Calu3 (cell line): ENCODE data around the gene GPR151. TPM values are rescaled to one million over a fixed set of nuclear protein-coding genes. Genes with fewer than 3 reads are reported as not detected.
A peak's percentile ranks its signal among the peaks of the same experiment; 100 is the strongest.

Experiments used
- BruUV-seq: library from RNA; stranded (reverse); fragments of 400-500 nt; replicated peaks from 2 replicates; lab custom pipeline; 2021; lab: Mats Ljungman, UMichigan
- CTCF ChIA-PET: fragments of 300-600 bp; sonication (Branson Sonifier 250); formaldehyde crosslinking; loops from one replicate; lab custom pipeline; 2022; ENCODE audit warnings: antibody characterized with exemption; lab: Charles Lee
- DNase-seq: peaks from one replicate; pipeline ENCODE4 v3.0.0; 2022
- H3K27ac Mint-ChIP-seq: one replicate; pipeline ENCODE4 v1.8.0; 2022; ENCODE audit warnings: mixed read lengths; ENCODE audit not compliant: unreplicated experiment
- H3K27me3 Mint-ChIP-seq: one replicate; pipeline ENCODE4 v1.8.0; 2022; ENCODE audit warnings: mixed read lengths; ENCODE audit not compliant: unreplicated experiment
- H3K36me3 Mint-ChIP-seq: one replicate; pipeline ENCODE4 v1.8.0; 2022; ENCODE audit warnings: mild to moderate bottlenecking, moderate library complexity, mixed read lengths; ENCODE audit not compliant: insufficient read depth, unreplicated experiment
- H3K4me1 Mint-ChIP-seq: one replicate; pipeline ENCODE4 v1.8.0; 2022; ENCODE audit warnings: mild to moderate bottlenecking, low read depth, mixed read lengths; ENCODE audit not compliant: unreplicated experiment
- H3K4me3 Mint-ChIP-seq: one replicate; pipeline ENCODE4 v1.8.0; 2022; ENCODE audit warnings: mild to moderate bottlenecking, low read depth, moderate library complexity, mixed read lengths; ENCODE audit not compliant: unreplicated experiment
- H3K9me3 Mint-ChIP-seq: one replicate; pipeline ENCODE4 v1.8.0; 2022; ENCODE audit warnings: low read depth, mixed read lengths; ENCODE audit not compliant: unreplicated experiment
- intact Hi-C: fragments of 100-400 bp; cut with micrococcal nuclease; formaldehyde crosslinking; loops from one replicate; pipeline ENCODE4 v1.10.0; 2022; ENCODE audit not compliant: unreplicated experiment
- total RNA-seq: library from RNA; stranded (reverse); gene quantifications from 2 replicates; pipeline ENCODE4 v1.2.3, GENCODE V29; 2022
- TF ChIP-seq, protein P1 (sequence below): fragments of 200-600 bp; IDR thresholded peaks from one replicate; pipeline ENCODE4 v1.8.0; 2022; ENCODE audit warnings: antibody characterized with exemption; ENCODE audit not compliant: unreplicated experiment

Gene GPR151
- total RNA-seq, 1 experiment from 2014 or later: not detected

- CTCF ChIA-PET: interaction anchor here (0.6 to 3.3 kb wide), 6 partner anchors 9 to 649 kb away, joined by 3 to 23 read pairs (median 3); no protein-coding TSS in a partner anchor
- H3K27ac Mint-ChIP-seq: peak overlapping the region; percentile 10
- H3K27me3 Mint-ChIP-seq: no peaks in the 10 kb centered on the region
- no peaks in the 10 kb centered on the region for H3K9me3 Mint-ChIP-seq
- no peak overlapping the region for H3K4me3 Mint-ChIP-seq
- no TSS peak for BruUV-seq
- TF ChIP-seq, protein P1, sequence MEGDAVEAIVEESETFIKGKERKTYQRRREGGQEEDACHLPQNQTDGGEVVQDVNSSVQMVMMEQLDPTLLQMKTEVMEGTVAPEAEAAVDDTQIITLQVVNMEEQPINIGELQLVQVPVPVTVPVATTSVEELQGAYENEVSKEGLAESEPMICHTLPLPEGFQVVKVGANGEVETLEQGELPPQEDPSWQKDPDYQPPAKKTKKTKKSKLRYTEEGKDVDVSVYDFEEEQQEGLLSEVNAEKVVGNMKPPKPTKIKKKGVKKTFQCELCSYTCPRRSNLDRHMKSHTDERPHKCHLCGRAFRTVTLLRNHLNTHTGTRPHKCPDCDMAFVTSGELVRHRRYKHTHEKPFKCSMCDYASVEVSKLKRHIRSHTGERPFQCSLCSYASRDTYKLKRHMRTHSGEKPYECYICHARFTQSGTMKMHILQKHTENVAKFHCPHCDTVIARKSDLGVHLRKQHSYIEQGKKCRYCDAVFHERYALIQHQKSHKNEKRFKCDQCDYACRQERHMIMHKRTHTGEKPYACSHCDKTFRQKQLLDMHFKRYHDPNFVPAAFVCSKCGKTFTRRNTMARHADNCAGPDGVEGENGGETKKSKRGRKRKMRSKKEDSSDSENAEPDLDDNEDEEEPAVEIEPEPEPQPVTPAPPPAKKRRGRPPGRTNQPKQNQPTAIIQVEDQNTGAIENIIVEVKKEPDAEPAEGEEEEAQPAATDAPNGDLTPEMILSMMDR: no peak
- H3K4me1 Mint-ChIP-seq: peaks cover 20% of the 10 kb centered on the region
- no peaks in the 10 kb centered on the region for H3K36me3 Mint-ChIP-seq
- DNase-seq: peak; percentile 18
- intact Hi-C loops: loop anchor here (5.0 to 10.0 kb wide), 3 partner anchors 102 to 825 kb away; no protein-coding TSS in a partner anchor
These were observed 24.0 kb upstream of the GPR151 start for GRCh38 chr5:146539973-146540372.

GRCh38 chr5:146538432-146538831 lies 22.4 kb upstream of the GPR151 start:
- no peak for DNase-seq
- CTCF ChIA-PET: interaction anchor here (3.2 kb wide), 1 partner anchor 427 kb away, joined by 16 read pairs; no protein-coding TSS in a partner anchor
- H3K27ac Mint-ChIP-seq: no peak overlapping the region
- no peak overlapping the region for H3K4me3 Mint-ChIP-seq
- H3K9me3 Mint-ChIP-seq: no peaks in the 10 kb centered on the region
- no TSS peak for BruUV-seq
- no peaks in the 10 kb centered on the region for H3K36me3 Mint-ChIP-seq
- H3K27me3 Mint-ChIP-seq: no peaks in the 10 kb centered on the region
- intact Hi-C loops: no loop called here
- TF ChIP-seq, protein P1: no peak
- peaks cover 23% of the 10 kb centered on the region for H3K4me1 Mint-ChIP-seq

DNA sequence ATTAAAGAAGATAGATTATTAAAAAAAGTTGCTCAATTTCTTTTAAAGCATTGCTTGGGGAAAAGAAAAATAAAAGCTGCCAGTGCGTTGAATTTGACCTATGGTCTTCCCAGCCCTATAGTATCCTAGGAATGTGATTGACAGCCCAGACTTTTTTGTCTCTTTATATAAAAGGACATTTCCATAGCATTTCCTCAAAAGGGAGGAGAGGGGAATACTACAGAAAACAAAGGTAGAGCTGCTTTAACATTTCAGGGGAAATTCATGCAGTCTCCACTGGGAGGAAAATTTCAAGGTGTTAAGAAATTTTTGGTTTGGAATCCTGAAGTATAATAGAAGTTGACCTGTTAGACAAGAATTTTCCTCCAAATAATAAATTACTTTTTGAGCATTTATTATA lies 17.9 kb upstream of the GPR151 start:
- CTCF ChIA-PET: interaction anchor here (0.6 to 1.7 kb wide), 10 partner anchors 8 to 836 kb away, joined by 3 to 29 read pairs (median 9); no protein-coding TSS in a partner anchor
- Mint-ChIP-seq H3K27me3 (peaks cover under 1% of the 10 kb centered on the region), H3K36me3 (no peaks in the 10 kb centered on the region), H3K27ac (no peak overlapping the region), H3K4me3 (no peak overlapping the region), H3K4me1 (peaks cover 9% of the 10 kb centered on the region), H3K9me3 (no peaks in the 10 kb centered on the region)
- intact Hi-C loops: loop anchor here (1.0 kb wide), 2 partner anchors 432 to 655 kb away; no protein-coding TSS in a partner anchor
- TF ChIP-seq, protein P1: no peak
- DNase-seq: no peak
- BruUV-seq: no TSS peak

DNA sequence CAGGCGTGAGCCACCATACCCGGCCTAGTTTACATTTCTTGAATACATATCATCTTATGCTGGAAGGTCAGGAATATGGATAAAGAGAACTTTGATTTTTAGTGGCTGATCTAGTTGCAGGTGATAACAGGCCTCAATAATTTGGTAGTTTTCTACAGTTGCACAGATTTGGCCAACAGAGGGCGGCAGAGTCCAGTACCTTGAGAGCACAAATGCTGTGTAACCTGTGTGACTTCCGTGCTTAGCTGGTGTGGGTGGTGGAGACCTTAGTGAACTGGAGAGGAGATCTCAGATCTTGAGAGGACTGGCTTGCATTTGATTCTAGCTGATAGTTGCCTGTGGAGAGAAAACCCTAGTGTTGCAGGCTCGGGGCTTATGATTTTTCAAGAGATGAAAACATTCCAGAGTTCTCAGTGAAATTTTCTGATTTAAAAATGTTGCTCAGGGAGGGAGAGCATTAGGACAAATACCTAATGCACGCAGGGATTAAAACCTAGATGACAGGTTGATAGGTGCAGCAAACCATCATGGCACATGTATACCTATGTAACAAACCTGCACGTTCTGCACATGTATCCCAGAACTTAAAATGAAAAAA lies 17.4 kb upstream of the GPR151 start:
- peaks cover 6% of the 10 kb centered on the region for H3K27me3 Mint-ChIP-seq
- no peak overlapping the region for H3K27ac Mint-ChIP-seq
- H3K4me1 Mint-ChIP-seq: peaks cover 9% of the 10 kb centered on the region
- CTCF ChIA-PET: interaction anchor here (0.6 to 1.7 kb wide), 9 partner anchors 9 to 837 kb away, joined by 4 to 29 read pairs (median 10); no protein-coding TSS in a partner anchor
- TF ChIP-seq, protein P1: peak; percentile 75
- H3K9me3 Mint-ChIP-seq: no peaks in the 10 kb centered on the region
- BruUV-seq: no TSS peak
- no peaks in the 10 kb centered on the region for H3K36me3 Mint-ChIP-seq
- H3K4me3 Mint-ChIP-seq: no peak overlapping the region
- intact Hi-C loops: loop anchor here (1.0 kb wide), 2 partner anchors 433 to 656 kb away; no protein-coding TSS in a partner anchor
- peak; percentile 84 for DNase-seq
